ENCODE data around the gene ANKS1A. TPM values are rescaled to one million over a fixed set of nuclear protein-coding genes. Genes with fewer than 3 reads are reported as not detected.

The ANKS1A gene
- total and polyA plus RNA-seq, 2 experiments from 2014 or later: 12.1 to 31.9 TPM

DNA sequence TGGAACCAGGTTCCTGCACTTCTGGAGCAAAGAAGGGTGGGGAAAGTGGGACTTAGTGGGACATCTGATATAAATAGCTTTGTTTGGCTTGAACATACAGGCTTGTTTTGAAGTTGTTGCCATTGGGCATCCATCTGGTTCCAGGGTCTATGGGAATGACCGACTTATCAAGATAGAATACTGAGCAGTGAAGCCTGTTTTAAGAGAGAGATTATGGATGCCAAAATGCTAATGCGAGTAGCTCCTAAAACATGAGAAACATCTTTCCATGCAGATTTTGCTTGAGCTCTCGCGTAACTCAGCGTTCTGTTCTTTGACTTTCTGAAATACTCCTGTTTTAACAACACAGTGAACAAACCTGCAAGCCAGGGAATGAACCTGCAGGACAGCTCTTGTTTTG lies 98.5 kb downstream of the ANKS1A start:
- ATAC-seq (no peak), DNase-seq (ENCODE audit: low spot score) (no peak)
- no peaks in the 10 kb centered on the region for H3K9me3 Mint-ChIP-seq
- Histone ChIP-seq H3K9me2 (ENCODE audit: insufficient read depth) (no peaks in the 10 kb centered on the region), H2AFZ (no peak overlapping the region), H4K20me1 (replicated peaks; ENCODE audit: insufficient read depth) (no peaks in the 10 kb centered on the region; the same call in none of the 2 replicates), H3K36me3 (ENCODE audit: insufficient read depth) (peaks cover 6% of the 10 kb centered on the region), H3K4me2 (peak overlapping the region; percentile 17; the same call in 1 of the 2 replicates), H3K27me3 (ENCODE audit: insufficient read depth) (no peaks in the 10 kb centered on the region), H3K4me1 (ENCODE audit: insufficient read depth) (peaks cover 7% of the 10 kb centered on the region; the same call in 1 of the 2 replicates), H3K27ac (ENCODE audit: low read depth) (peak overlapping the region; percentile 51; the same call in 1 of the 2 replicates), H3K79me2 (replicated peaks; ENCODE audit: insufficient read depth) (no peaks in the 10 kb centered on the region), H3K4me3 (no peak overlapping the region), H3F3A (replicated peaks; ENCODE audit: low read depth) (peaks cover 10% of the 10 kb centered on the region; the same call in 1 of the 2 replicates)
- peaks cover 14% of the 10 kb centered on the region for H3K4me1 Mint-ChIP-seq
- no peaks in the 10 kb centered on the region for H3K27me3 Mint-ChIP-seq (ENCODE audit: insufficient read depth, low read depth, poor library complexity)
- H3K27ac Mint-ChIP-seq: peak overlapping the region; percentile 69
- TF ChIP-seq, protein P1, sequence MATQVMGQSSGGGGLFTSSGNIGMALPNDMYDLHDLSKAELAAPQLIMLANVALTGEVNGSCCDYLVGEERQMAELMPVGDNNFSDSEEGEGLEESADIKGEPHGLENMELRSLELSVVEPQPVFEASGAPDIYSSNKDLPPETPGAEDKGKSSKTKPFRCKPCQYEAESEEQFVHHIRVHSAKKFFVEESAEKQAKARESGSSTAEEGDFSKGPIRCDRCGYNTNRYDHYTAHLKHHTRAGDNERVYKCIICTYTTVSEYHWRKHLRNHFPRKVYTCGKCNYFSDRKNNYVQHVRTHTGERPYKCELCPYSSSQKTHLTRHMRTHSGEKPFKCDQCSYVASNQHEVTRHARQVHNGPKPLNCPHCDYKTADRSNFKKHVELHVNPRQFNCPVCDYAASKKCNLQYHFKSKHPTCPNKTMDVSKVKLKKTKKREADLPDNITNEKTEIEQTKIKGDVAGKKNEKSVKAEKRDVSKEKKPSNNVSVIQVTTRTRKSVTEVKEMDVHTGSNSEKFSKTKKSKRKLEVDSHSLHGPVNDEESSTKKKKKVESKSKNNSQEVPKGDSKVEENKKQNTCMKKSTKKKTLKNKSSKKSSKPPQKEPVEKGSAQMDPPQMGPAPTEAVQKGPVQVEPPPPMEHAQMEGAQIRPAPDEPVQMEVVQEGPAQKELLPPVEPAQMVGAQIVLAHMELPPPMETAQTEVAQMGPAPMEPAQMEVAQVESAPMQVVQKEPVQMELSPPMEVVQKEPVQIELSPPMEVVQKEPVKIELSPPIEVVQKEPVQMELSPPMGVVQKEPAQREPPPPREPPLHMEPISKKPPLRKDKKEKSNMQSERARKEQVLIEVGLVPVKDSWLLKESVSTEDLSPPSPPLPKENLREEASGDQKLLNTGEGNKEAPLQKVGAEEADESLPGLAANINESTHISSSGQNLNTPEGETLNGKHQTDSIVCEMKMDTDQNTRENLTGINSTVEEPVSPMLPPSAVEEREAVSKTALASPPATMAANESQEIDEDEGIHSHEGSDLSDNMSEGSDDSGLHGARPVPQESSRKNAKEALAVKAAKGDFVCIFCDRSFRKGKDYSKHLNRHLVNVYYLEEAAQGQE (IDR thresholded peaks at IDR 0.05; ENCODE audit: unreplicated experiment): no peak
- TF ChIP-seq EZH2 (IDR thresholded peaks at IDR 0.05; ENCODE audit: low read depth, unreplicated experiment): no peak
- TF ChIP-seq ZNF114 (CRISPR knock-in tag; IDR thresholded peaks at IDR 0.05): no peak
- no peak for TF ChIP-seq CREB1 (CRISPR knock-in tag; IDR thresholded peaks at IDR 0.05; ENCODE audit: low read depth)
- TF ChIP-seq, protein P2, sequence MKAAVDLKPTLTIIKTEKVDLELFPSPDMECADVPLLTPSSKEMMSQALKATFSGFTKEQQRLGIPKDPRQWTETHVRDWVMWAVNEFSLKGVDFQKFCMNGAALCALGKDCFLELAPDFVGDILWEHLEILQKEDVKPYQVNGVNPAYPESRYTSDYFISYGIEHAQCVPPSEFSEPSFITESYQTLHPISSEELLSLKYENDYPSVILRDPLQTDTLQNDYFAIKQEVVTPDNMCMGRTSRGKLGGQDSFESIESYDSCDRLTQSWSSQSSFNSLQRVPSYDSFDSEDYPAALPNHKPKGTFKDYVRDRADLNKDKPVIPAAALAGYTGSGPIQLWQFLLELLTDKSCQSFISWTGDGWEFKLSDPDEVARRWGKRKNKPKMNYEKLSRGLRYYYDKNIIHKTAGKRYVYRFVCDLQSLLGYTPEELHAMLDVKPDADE (IDR thresholded peaks at IDR 0.05): no peak
- no peak for TF ChIP-seq ZNF331 (CRISPR knock-in tag; IDR thresholded peaks at IDR 0.05; ENCODE audit: low read depth)
- TF ChIP-seq STAT1 (IDR thresholded peaks at IDR 0.05; ENCODE audit: unreplicated experiment): no peak
- TF ChIP-seq POLR2AphosphoS5 (IDR thresholded peaks at IDR 0.05; ENCODE audit: low read depth): no peak
- no peak for TF ChIP-seq JUNB (IDR thresholded peaks at IDR 0.05; ENCODE audit: unreplicated experiment)
- TF ChIP-seq, protein P3, sequence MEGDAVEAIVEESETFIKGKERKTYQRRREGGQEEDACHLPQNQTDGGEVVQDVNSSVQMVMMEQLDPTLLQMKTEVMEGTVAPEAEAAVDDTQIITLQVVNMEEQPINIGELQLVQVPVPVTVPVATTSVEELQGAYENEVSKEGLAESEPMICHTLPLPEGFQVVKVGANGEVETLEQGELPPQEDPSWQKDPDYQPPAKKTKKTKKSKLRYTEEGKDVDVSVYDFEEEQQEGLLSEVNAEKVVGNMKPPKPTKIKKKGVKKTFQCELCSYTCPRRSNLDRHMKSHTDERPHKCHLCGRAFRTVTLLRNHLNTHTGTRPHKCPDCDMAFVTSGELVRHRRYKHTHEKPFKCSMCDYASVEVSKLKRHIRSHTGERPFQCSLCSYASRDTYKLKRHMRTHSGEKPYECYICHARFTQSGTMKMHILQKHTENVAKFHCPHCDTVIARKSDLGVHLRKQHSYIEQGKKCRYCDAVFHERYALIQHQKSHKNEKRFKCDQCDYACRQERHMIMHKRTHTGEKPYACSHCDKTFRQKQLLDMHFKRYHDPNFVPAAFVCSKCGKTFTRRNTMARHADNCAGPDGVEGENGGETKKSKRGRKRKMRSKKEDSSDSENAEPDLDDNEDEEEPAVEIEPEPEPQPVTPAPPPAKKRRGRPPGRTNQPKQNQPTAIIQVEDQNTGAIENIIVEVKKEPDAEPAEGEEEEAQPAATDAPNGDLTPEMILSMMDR (conservative IDR thresholded peaks at IDR 0.05; ENCODE audit: low read depth in 2 of 2): no peak
- no peak for TF ChIP-seq NANOG (IDR thresholded peaks at IDR 0.05; ENCODE audit: borderline replicate concordance)
- H3K4me3 Mint-ChIP-seq: no peak overlapping the region
- H3K36me3 Mint-ChIP-seq (ENCODE audit: low read depth): peaks cover 48% of the 10 kb centered on the region

Data from GM23338 (cell line).